GM10248 (cell line): ENCODE results near the gene ISYNA1.

Experiments used
- CTCF ChIA-PET: fragments of 300-600 bp; sonication (Branson Sonifier 250); formaldehyde crosslinking; extraction: SDS; loops from one replicate; lab custom pipeline; 2021; ENCODE audit warnings: antibody characterized with exemption; lab: Yijun Ruan, JAX
- POLR2A ChIA-PET: fragments of 350-650 bp; sonication (Branson Sonifier 250); formaldehyde crosslinking; extraction: SDS; loops from one replicate; lab custom pipeline; 2020; ENCODE audit warnings: antibody characterized with exemption; lab: Yijun Ruan, JAX
- DNase-seq: peaks from one replicate; pipeline ENCODE4 v3.0.0; 2012; ENCODE audit errors: extremely low spot score
- TF ChIP-seq, protein P1 (sequence below): IDR thresholded peaks from 2 replicates; pipeline ENCODE4 v1.5.1; 2012; ENCODE audit warnings: mild to moderate bottlenecking, low read depth; ENCODE audit errors: extremely low read depth, missing control alignments, control extremely low read depth

Gene ISYNA1

DNA sequence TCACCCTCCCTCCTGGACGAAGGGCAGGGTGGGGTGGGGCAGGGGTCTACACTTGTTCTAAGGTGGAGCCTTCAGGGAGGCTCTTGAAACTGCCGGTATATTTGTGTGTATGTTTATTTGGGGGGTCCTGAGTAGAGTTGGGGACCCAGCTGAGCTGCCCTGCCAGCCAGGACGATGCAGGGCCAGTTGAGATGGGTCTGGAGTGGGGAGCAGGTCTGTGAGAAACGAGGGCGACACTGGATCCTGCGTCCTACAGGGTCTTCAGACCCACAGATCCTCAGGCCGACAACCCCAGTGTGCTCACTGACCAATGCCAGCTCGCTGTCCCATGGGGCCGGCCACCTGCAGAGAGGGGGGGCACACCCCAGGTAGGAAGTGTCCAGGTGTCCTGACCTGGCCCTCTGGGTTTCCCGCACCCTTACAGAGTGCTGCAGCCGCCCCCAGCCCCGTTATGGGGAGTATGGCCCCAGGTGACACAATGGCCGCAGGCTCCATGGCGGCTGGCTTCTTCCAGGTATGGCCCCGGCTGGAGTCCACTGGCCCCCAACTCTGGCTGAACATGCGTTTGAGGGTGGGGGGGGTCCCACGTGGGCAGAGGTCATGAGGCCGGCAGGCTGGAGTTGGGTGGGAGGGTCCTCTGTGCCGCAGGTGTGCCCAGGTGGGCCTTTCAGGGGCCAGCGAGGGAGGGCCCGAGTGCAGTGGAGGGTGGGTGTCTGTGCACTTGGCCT is 7.4 kb downstream of the ISYNA1 start:
- TF ChIP-seq, protein P1, sequence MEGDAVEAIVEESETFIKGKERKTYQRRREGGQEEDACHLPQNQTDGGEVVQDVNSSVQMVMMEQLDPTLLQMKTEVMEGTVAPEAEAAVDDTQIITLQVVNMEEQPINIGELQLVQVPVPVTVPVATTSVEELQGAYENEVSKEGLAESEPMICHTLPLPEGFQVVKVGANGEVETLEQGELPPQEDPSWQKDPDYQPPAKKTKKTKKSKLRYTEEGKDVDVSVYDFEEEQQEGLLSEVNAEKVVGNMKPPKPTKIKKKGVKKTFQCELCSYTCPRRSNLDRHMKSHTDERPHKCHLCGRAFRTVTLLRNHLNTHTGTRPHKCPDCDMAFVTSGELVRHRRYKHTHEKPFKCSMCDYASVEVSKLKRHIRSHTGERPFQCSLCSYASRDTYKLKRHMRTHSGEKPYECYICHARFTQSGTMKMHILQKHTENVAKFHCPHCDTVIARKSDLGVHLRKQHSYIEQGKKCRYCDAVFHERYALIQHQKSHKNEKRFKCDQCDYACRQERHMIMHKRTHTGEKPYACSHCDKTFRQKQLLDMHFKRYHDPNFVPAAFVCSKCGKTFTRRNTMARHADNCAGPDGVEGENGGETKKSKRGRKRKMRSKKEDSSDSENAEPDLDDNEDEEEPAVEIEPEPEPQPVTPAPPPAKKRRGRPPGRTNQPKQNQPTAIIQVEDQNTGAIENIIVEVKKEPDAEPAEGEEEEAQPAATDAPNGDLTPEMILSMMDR = no peak
- no peak for DNase-seq
- ChIA-PET POLR2A (no interaction called here), CTCF (interaction anchor here (1.3 kb wide), 1 partner anchor 9 kb away, joined by 4 read pairs; no protein-coding TSS in a partner anchor)

DNA sequence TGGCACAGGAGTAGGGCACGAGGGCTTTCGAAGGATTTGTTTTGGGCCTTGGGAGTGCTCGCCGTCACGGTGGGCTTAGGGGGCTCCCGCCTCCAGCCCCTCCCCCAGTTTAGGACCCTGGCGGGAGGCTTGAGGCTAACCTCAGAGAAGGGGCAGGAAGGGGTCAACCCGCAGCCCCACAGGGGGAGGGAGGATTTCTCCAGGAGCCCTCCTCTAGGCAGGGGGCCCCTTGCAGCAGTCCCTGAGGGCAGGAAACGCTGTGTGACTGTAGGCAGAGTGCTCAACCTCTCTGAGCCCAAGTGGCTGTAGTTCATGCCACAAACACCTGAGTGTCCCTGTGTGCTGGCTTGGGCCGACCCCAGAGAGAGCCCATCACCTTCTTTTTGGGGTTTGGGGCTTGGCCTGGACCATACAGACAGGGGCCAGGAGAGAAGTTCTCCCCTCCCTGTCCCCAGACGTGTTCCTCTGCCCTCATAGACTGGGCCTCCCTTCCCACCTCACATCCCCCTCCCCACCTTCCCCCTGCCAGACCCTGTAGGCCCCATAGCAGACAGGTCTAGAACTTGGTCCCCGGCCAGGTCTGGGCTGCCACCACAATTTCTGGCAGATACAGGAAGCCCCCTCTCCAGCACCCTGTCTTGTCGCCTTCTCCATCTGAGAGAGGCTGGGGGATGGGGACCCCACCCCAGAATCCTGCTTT is 8.1 kb downstream of the ISYNA1 start:
- CTCF ChIA-PET = interaction anchor here (2.3 kb wide), 1 partner anchor 11 kb away, joined by 16 read pairs; the partner anchor contains the start of gene SSBP4
- TF ChIP-seq, protein P1 = no peak
- no peak for DNase-seq
- POLR2A ChIA-PET = no interaction called here

GRCh38 chr19:18428787-18429674 is 8.9 kb downstream of the ISYNA1 start:
- ChIA-PET CTCF (interaction anchor here (1.3 to 2.3 kb wide), 3 partner anchors 10 to 101 kb away, joined by 4 to 16 read pairs (median 4); partner anchors contain the start of genes GDF15 and SSBP4), POLR2A (interaction anchor here (1.7 kb wide), 1 partner anchor 12 kb away, joined by 5 read pairs; no protein-coding TSS in a partner anchor)
- TF ChIP-seq, protein P1 = no peak
- DNase-seq = peak; percentile 93

- no peak for DNase-seq
- ChIA-PET CTCF (interaction anchor here (1.3 to 2.3 kb wide), 3 partner anchors 9 to 100 kb away, joined by 4 to 16 read pairs (median 4); partner anchors contain the start of genes GDF15 and SSBP4), POLR2A (interaction anchor here (1.7 kb wide), 1 partner anchor 12 kb away, joined by 5 read pairs; no protein-coding TSS in a partner anchor)
- TF ChIP-seq, protein P1 = no peak
Measured at GRCh38 chr19:18428173-18428786, 9.7 kb downstream of the ISYNA1 start.

DNA sequence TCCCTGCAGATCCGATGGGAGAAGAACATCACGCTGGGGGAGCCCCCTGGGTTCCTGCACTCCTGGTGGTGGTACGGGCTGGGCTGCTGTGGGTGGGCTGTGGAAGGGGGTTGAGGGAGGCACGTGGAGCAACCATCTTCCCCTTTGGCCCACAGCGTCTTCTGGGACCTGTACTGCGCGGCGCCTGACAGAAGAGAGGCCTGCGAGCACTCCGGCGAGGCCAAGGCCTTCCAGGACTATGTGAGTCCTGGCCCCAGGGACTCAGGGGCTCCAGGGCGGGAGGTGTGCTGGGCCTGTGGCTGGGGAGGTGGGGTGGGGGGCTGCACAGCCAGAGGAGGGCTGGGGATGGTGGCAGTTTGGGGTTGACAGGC is 10.2 kb downstream of the ISYNA1 start:
- ChIA-PET POLR2A (interaction anchor here (0.6 to 1.7 kb wide), 2 partner anchors 11 to 42 kb away, joined by 5 to 7 read pairs; partner anchors contain the start of gene GDF15), CTCF (interaction anchor here (1.5 to 2.3 kb wide), 2 partner anchors 8 to 42 kb away, joined by 4 to 16 read pairs; partner anchors contain the start of genes GDF15 and SSBP4)
- TF ChIP-seq, protein P1 = no peak
- DNase-seq = no peak
